NCI-H1092 (cell line): ENCODE results near the gene INPP4B.
"Not testable (repeated sequence)": the region's sequence is repeated elsewhere in the genome, so short reads cannot be mapped to it uniquely, and the experiment has no call there.

Experiments
- DNase-seq: peaks from one replicate; lab custom pipeline; 2025; lab: John Stamatoyannopoulos, UW

The INPP4B gene

GRCh38 chr4:142544594-142544993 lies 301.5 kb downstream of the INPP4B start:
- DNase-seq, result no peak

- DNase-seq, result no peak
These were observed 302.1 kb downstream of the INPP4B start for GRCh38 chr4:142544039-142544438.

DNA sequence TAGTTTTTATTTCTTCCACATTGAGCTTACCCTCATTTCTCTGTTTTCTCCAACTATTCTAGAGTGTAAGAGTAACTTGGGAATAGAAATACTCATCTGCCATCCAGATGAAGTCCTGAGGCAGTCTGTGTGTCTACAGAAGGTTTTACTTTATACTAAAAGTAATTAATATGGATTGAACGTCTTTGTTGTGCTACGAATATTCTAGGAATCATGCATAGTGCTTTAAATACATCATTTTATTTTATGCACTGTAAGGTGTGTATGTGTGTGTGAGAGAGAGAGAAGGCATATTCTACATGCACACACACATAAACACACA lies 305.7 kb downstream of the INPP4B start:
- DNase-seq, result no peak

GRCh38 chr4:142539796-142540482 lies 306.2 kb downstream of the INPP4B start:
- DNase-seq, result no peak

- no peak for DNase-seq
These were observed 311.1 kb downstream of the INPP4B start for GRCh38 chr4:142535009-142535408.

GRCh38 chr4:142532054-142532453 lies 314.0 kb downstream of the INPP4B start:
- DNase-seq, result no peak

DNA sequence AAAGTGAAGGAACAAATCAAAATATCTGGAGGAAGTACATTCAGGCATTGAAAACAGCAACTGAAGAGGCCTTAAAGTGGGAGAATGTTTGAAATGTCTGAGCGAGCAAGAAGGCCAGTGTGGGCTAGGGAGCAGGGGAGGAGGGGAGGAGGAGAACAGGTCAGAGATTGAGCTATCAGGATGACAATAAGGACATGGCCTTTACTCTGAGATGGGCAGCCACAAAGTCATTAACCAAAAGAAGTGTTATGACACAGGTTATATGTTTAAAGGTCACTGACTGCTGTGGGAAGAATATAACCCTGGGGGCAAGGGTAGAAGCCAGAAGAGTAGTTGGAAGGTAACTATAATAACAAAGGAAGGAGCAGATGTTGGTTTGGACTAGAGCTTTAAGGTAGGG lies 315.4 kb downstream of the INPP4B start:
- DNase-seq, result no peak

- no peak for DNase-seq
These were observed 317.7 kb downstream of the INPP4B start for GRCh38 chr4:142528433-142528832.

DNA sequence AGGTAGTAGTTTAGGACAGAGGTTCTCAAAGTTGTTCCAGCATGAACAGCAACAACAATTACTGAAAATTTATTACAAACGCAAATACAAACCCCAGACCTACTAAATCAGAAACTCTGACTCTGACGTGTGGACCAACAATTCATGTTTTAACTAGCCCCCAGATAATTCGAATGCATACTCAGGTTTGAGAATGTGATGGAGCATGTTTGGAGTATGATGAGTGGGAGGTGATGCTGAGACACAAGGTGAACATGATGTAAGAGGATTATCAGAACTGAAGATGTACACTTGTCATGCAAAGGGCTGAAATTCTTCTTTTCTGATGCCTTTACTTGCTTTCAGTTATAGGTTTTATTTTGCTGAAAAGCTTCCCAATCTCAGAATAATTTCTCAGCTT lies 323.0 kb downstream of the INPP4B start:
- no peak for DNase-seq

DNA sequence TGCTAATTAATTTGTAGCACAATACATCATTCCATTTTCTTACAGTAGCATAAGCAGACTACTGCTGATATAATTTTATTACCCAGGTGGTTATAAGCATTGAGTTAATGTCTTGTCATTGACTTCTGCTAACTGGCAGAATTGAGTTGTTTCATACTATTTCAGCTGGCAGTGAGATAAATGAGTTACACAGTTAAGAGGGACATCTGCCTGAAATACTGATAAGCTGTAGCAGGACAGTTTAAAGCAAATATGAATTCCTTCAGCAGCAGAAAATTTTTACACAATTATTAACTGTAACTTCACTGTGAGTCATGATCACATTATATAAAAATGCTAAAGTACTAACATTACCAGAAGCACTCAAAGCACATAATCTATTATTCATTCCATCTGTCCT lies 326.8 kb downstream of the INPP4B start:
- DNase-seq, result no peak

- no peak for DNase-seq
These were observed 329.2 kb downstream of the INPP4B start for GRCh38 chr4:142516686-142517526.

GRCh38 chr4:142512161-142512560 lies 333.9 kb downstream of the INPP4B start:
- DNase-seq, result no peak

GRCh38 chr4:142509881-142510280 lies 336.2 kb downstream of the INPP4B start:
- no peak for DNase-seq

- not testable (repeated sequence) for DNase-seq
These were observed 336.7 kb downstream of the INPP4B start for GRCh38 chr4:142509381-142509780.

GRCh38 chr4:142500966-142501365 lies 345.1 kb downstream of the INPP4B start:
- no peak for DNase-seq

GRCh38 chr4:142497606-142498005 lies 348.5 kb downstream of the INPP4B start:
- DNase-seq, result no peak

GRCh38 chr4:142493255-142494110 lies 352.6 kb downstream of the INPP4B start:
- DNase-seq, result no peak

- no peak for DNase-seq
These were observed 360.6 kb downstream of the INPP4B start for GRCh38 chr4:142485452-142485851.

DNA sequence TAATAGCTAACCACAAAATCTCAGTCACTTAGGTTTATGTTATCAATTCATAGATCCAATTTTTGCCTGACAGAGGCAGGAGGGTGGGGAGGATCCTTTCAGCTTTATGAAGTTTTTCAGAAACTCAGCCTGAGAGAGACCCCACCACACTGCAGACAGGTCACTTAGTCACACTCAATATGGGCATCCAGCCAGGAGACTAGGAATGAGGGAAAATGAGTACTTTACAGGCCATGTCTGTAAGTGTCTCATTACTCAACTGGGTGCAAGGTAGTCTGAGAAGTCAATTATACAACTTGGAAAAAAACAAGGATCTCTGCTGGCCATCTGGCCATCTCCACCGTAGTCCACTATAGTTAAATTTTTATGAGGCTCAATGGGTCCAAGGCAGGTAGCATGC lies 365.9 kb downstream of the INPP4B start:
- no peak for DNase-seq

DNA sequence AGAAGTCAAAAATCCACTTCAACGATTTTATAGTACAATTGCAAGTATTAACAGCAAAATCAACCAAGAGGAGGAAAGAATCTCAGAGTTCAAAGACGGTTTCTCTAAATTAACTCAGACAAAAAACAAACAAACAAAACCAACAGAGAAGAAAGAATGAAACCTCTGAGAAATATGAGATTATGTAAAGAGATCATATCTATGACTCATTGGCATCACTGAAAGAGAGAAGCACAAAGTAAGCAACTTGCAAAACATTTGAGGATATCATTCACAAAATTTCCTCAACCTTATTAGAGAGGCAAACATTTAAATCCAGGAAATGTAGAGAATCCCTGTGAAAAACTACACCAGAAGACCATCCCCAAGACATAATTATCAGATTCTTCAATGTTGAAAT lies 370.4 kb downstream of the INPP4B start:
- DNase-seq, result no peak

DNA sequence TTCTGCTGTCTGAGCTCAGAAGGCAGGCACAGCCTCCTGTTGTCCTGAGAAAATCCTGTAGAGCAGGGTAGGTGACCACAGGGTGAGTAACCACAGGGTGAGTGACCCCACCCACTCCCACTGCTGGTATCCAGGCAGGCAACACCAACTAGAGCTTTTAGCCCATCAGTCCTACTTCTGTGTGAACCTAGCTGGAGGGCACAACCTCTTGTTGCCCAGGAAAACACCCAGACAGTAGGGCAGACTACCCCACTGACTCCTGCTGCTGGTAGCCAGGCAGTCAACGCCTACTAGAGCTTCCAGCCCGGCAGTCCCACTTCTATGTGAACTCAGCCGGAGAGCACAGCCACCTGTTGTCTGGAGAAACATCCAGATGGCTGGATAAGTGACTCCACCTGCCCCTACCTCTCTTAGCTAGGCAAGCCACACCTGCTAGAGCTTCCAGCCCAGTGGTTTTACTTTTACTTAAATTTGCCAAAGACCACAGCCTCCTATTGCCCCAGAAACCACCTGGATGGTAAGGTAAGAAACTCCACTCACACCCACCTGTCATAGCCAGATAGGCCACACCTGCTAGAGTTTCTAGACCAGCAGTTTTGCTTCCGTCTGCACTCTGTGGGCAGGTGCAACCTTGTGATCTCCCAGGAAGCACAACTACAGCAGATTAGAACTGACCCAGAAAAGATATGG lies 371.6 kb downstream of the INPP4B start:
- peak; percentile 18 for DNase-seq

DNA sequence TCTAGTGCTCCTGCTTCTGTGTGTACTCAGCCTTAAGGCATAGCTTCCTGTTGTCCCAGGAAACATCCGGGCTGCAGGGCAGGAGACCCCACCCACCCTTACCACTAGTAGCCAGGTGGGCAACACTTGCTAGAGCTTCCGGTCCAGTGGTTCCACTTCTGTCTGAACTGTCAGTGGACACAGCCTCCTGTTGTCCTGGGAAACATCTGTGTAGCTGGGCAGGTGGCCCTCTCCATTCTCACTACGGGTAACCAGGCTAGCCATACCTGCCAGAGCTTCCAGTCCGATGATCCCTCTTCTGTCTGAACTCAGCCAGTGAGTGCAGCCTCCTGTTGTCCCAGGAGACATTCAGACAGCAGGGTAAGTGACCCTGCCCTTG lies 372.2 kb downstream of the INPP4B start:
- DNase-seq, result no peak
